GM15510 (cell line): Measurements from ENCODE around the gene ZBP1.

Experiments used
- POLR2A ChIP-seq: IDR thresholded peaks from 3 replicates; pipeline ENCODE4 v1.6.1; 2011; ENCODE audit warnings: borderline replicate concordance; ENCODE audit not compliant: insufficient read length; ENCODE audit errors: extremely low read depth

The ZBP1 gene

GRCh38 chr20:57653546-57653900 is 33.3 kb upstream of the ZBP1 start:
- TF ChIP-seq POLR2A = no peak

- no peak for TF ChIP-seq POLR2A
Measured at GRCh38 chr20:57652606-57653545, 32.6 kb upstream of the ZBP1 start.

GRCh38 chr20:57651881-57652605 is 31.8 kb upstream of the ZBP1 start:
- TF ChIP-seq POLR2A = no peak

- TF ChIP-seq POLR2A = no peak
Measured at GRCh38 chr20:57650756-57651483, 30.7 kb upstream of the ZBP1 start.

GRCh38 chr20:57650266-57650665 is 30.0 kb upstream of the ZBP1 start:
- no peak for TF ChIP-seq POLR2A

GRCh38 chr20:57649617-57650015 is 29.4 kb upstream of the ZBP1 start:
- no peak for TF ChIP-seq POLR2A

GRCh38 chr20:57648878-57649616 is 28.8 kb upstream of the ZBP1 start:
- TF ChIP-seq POLR2A = no peak

- no peak for TF ChIP-seq POLR2A
Measured at GRCh38 chr20:57647933-57648785, 27.9 kb upstream of the ZBP1 start.

- TF ChIP-seq POLR2A = no peak
Measured at GRCh38 chr20:57647006-57647932, 27.0 kb upstream of the ZBP1 start.

GRCh38 chr20:57638895-57639236 is 18.6 kb upstream of the ZBP1 start:
- no peak for TF ChIP-seq POLR2A

GRCh38 chr20:57638173-57638894 is 18.1 kb upstream of the ZBP1 start:
- no peak for TF ChIP-seq POLR2A

- no peak for TF ChIP-seq POLR2A
Measured at GRCh38 chr20:57633945-57634491, 13.8 kb upstream of the ZBP1 start.
